Measurements from ENCODE around the gene VWC2L.

VWC2L gene

GRCh38 chr2:214471990-214472389, 61.1 kb downstream of the VWC2L start:
- no peaks in the 10 kb centered on the region for H3K27me3 ChIP-seq (ENCODE audit: control insufficient read depth, insufficient read depth, low read length)
- no peaks in the 10 kb centered on the region for H3K9me3 ChIP-seq (ENCODE audit: control insufficient read depth, insufficient read depth, low read length)
- H3K4me3 ChIP-seq (ENCODE audit: low read depth, low read length): no peak overlapping the region
- no peaks in the 10 kb centered on the region for H3K36me3 ChIP-seq (ENCODE audit: control insufficient read depth, insufficient read depth, low read length)
- no peaks in the 10 kb centered on the region for H3K4me1 ChIP-seq (ENCODE audit: control insufficient read depth, insufficient read depth, low read length)
- no peak overlapping the region for H3K9ac ChIP-seq (ENCODE audit: low read depth, low read length)

GRCh38 chr2:214477305-214477704, 66.5 kb downstream of the VWC2L start:
- no peak overlapping the region for H3K4me3 ChIP-seq (ENCODE audit: low read depth, low read length)
- H3K36me3 ChIP-seq (ENCODE audit: control insufficient read depth, insufficient read depth, low read length): no peaks in the 10 kb centered on the region
- no peaks in the 10 kb centered on the region for H3K4me1 ChIP-seq (ENCODE audit: control insufficient read depth, insufficient read depth, low read length)
- no peaks in the 10 kb centered on the region for H3K27me3 ChIP-seq (ENCODE audit: control insufficient read depth, insufficient read depth, low read length)
- no peak overlapping the region for H3K9ac ChIP-seq (ENCODE audit: low read depth, low read length)
- H3K9me3 ChIP-seq (ENCODE audit: control insufficient read depth, insufficient read depth, low read length): no peaks in the 10 kb centered on the region

GRCh38 chr2:214481204-214481603, 70.3 kb downstream of the VWC2L start:
- Histone ChIP-seq H3K9me3 (ENCODE audit: control insufficient read depth, insufficient read depth, low read length) (no peaks in the 10 kb centered on the region), H3K4me1 (ENCODE audit: control insufficient read depth, insufficient read depth, low read length) (no peaks in the 10 kb centered on the region), H3K9ac (ENCODE audit: low read depth, low read length) (no peak overlapping the region), H3K36me3 (ENCODE audit: control insufficient read depth, insufficient read depth, low read length) (no peaks in the 10 kb centered on the region), H3K27me3 (ENCODE audit: control insufficient read depth, insufficient read depth, low read length) (no peaks in the 10 kb centered on the region), H3K4me3 (ENCODE audit: low read depth, low read length) (no peak overlapping the region)

- Histone ChIP-seq H3K9ac (ENCODE audit: low read depth, low read length) (no peak overlapping the region), H3K4me1 (ENCODE audit: control insufficient read depth, insufficient read depth, low read length) (no peaks in the 10 kb centered on the region), H3K9me3 (ENCODE audit: control insufficient read depth, insufficient read depth, low read length) (no peaks in the 10 kb centered on the region), H3K36me3 (ENCODE audit: control insufficient read depth, insufficient read depth, low read length) (no peaks in the 10 kb centered on the region), H3K4me3 (ENCODE audit: low read depth, low read length) (no peak overlapping the region), H3K27me3 (ENCODE audit: control insufficient read depth, insufficient read depth, low read length) (no peaks in the 10 kb centered on the region)
Observed at GRCh38 chr2:214482728-214483127, 71.9 kb downstream of the VWC2L start.

- Histone ChIP-seq H3K4me1 (ENCODE audit: control insufficient read depth, insufficient read depth, low read length) (no peaks in the 10 kb centered on the region), H3K4me3 (ENCODE audit: low read depth, low read length) (no peak overlapping the region), H3K9me3 (ENCODE audit: control insufficient read depth, insufficient read depth, low read length) (no peaks in the 10 kb centered on the region), H3K9ac (ENCODE audit: low read depth, low read length) (no peak overlapping the region), H3K36me3 (ENCODE audit: control insufficient read depth, insufficient read depth, low read length) (no peaks in the 10 kb centered on the region), H3K27me3 (ENCODE audit: control insufficient read depth, insufficient read depth, low read length) (no peaks in the 10 kb centered on the region)
Observed at GRCh38 chr2:214484239-214484638, 73.4 kb downstream of the VWC2L start.

- Histone ChIP-seq H3K4me1 (ENCODE audit: control insufficient read depth, insufficient read depth, low read length) (no peaks in the 10 kb centered on the region), H3K9ac (ENCODE audit: low read depth, low read length) (no peak overlapping the region), H3K36me3 (ENCODE audit: control insufficient read depth, insufficient read depth, low read length) (no peaks in the 10 kb centered on the region), H3K9me3 (ENCODE audit: control insufficient read depth, insufficient read depth, low read length) (no peaks in the 10 kb centered on the region), H3K27me3 (ENCODE audit: control insufficient read depth, insufficient read depth, low read length) (no peaks in the 10 kb centered on the region), H3K4me3 (ENCODE audit: low read depth, low read length) (no peak overlapping the region)
Observed at GRCh38 chr2:214484701-214485100, 73.8 kb downstream of the VWC2L start.

- Histone ChIP-seq H3K27me3 (ENCODE audit: control insufficient read depth, insufficient read depth, low read length) (no peaks in the 10 kb centered on the region), H3K9ac (ENCODE audit: low read depth, low read length) (no peak overlapping the region), H3K4me1 (ENCODE audit: control insufficient read depth, insufficient read depth, low read length) (no peaks in the 10 kb centered on the region), H3K9me3 (ENCODE audit: control insufficient read depth, insufficient read depth, low read length) (no peaks in the 10 kb centered on the region), H3K4me3 (ENCODE audit: low read depth, low read length) (no peak overlapping the region), H3K36me3 (ENCODE audit: control insufficient read depth, insufficient read depth, low read length) (no peaks in the 10 kb centered on the region)
Observed at GRCh38 chr2:214489181-214489580, 78.3 kb downstream of the VWC2L start.

GRCh38 chr2:214489702-214490101, 78.8 kb downstream of the VWC2L start:
- Histone ChIP-seq H3K9ac (ENCODE audit: low read depth, low read length) (no peak overlapping the region), H3K36me3 (ENCODE audit: control insufficient read depth, insufficient read depth, low read length) (no peaks in the 10 kb centered on the region), H3K27me3 (ENCODE audit: control insufficient read depth, insufficient read depth, low read length) (no peaks in the 10 kb centered on the region), H3K4me1 (ENCODE audit: control insufficient read depth, insufficient read depth, low read length) (no peaks in the 10 kb centered on the region), H3K9me3 (ENCODE audit: control insufficient read depth, insufficient read depth, low read length) (no peaks in the 10 kb centered on the region), H3K4me3 (ENCODE audit: low read depth, low read length) (no peak overlapping the region)

GRCh38 chr2:214492152-214492551, 81.3 kb downstream of the VWC2L start:
- no peaks in the 10 kb centered on the region for H3K4me1 ChIP-seq (ENCODE audit: control insufficient read depth, insufficient read depth, low read length)
- H3K27me3 ChIP-seq (ENCODE audit: control insufficient read depth, insufficient read depth, low read length): no peaks in the 10 kb centered on the region
- no peaks in the 10 kb centered on the region for H3K9me3 ChIP-seq (ENCODE audit: control insufficient read depth, insufficient read depth, low read length)
- H3K4me3 ChIP-seq (ENCODE audit: low read depth, low read length): no peak overlapping the region
- H3K36me3 ChIP-seq (ENCODE audit: control insufficient read depth, insufficient read depth, low read length): no peaks in the 10 kb centered on the region
- no peak overlapping the region for H3K9ac ChIP-seq (ENCODE audit: low read depth, low read length)

- Histone ChIP-seq H3K9ac (ENCODE audit: low read depth, low read length) (no peak overlapping the region), H3K36me3 (ENCODE audit: control insufficient read depth, insufficient read depth, low read length) (no peaks in the 10 kb centered on the region), H3K9me3 (ENCODE audit: control insufficient read depth, insufficient read depth, low read length) (no peaks in the 10 kb centered on the region), H3K4me3 (ENCODE audit: low read depth, low read length) (no peak overlapping the region), H3K4me1 (ENCODE audit: control insufficient read depth, insufficient read depth, low read length) (no peaks in the 10 kb centered on the region), H3K27me3 (ENCODE audit: control insufficient read depth, insufficient read depth, low read length) (no peaks in the 10 kb centered on the region)
Observed at GRCh38 chr2:214492608-214493007, 81.8 kb downstream of the VWC2L start.

- H3K4me3 ChIP-seq (ENCODE audit: low read depth, low read length): no peak overlapping the region
- no peaks in the 10 kb centered on the region for H3K27me3 ChIP-seq (ENCODE audit: control insufficient read depth, insufficient read depth, low read length)
Observed at GRCh38 chr2:214497489-214497888, 86.6 kb downstream of the VWC2L start.

GRCh38 chr2:214503568-214503967, 92.7 kb downstream of the VWC2L start:
- Histone ChIP-seq H3K36me3 (ENCODE audit: control insufficient read depth, insufficient read depth, low read length) (no peaks in the 10 kb centered on the region), H3K4me1 (ENCODE audit: control insufficient read depth, insufficient read depth, low read length) (no peaks in the 10 kb centered on the region), H3K9ac (ENCODE audit: low read depth, low read length) (no peak overlapping the region), H3K4me3 (ENCODE audit: low read depth, low read length) (no peak overlapping the region), H3K9me3 (ENCODE audit: control insufficient read depth, insufficient read depth, low read length) (no peaks in the 10 kb centered on the region), H3K27me3 (ENCODE audit: control insufficient read depth, insufficient read depth, low read length) (no peaks in the 10 kb centered on the region)

More at GRCh38 chr2:214497489-214497888, 86.6 kb downstream of the VWC2L start:
- Histone ChIP-seq H3K4me1 (ENCODE audit: control insufficient read depth, insufficient read depth, low read length) (no peaks in the 10 kb centered on the region), H3K9ac (ENCODE audit: low read depth, low read length) (no peak overlapping the region), H3K9me3 (ENCODE audit: control insufficient read depth, insufficient read depth, low read length) (no peaks in the 10 kb centered on the region), H3K36me3 (ENCODE audit: control insufficient read depth, insufficient read depth, low read length) (no peaks in the 10 kb centered on the region)

Measured in iPS-15b (cell line).